KOPT-K1 (cell line): ENCODE results near the gene RNASEH2A.

Source experiments
- H3K27ac ChIP-seq: fragments of 200-600 bp; sonication (generic); 2 replicates; pipeline ENCODE4 v1.5.1; 2016; ENCODE audit warnings: antibody characterized with exemption, mild to moderate bottlenecking, low read depth, low read length; ENCODE audit not compliant: poor library complexity, severe bottlenecking
- H3K36me3 ChIP-seq: fragments of 200-600 bp; sonication (generic); 2 replicates; pipeline ENCODE4 v1.5.1; 2017; ENCODE audit warnings: antibody characterized with exemption, mild to moderate bottlenecking, low read length, moderate library complexity; ENCODE audit not compliant: insufficient read depth
- H3K9me3 ChIP-seq: fragments of 200-600 bp; sonication (generic); 2 replicates; pipeline ENCODE4 v1.5.1; 2017; ENCODE audit warnings: antibody characterized with exemption, low read length, mild to moderate bottlenecking; ENCODE audit not compliant: insufficient read depth, poor library complexity, severe bottlenecking

RNASEH2A gene

DNA sequence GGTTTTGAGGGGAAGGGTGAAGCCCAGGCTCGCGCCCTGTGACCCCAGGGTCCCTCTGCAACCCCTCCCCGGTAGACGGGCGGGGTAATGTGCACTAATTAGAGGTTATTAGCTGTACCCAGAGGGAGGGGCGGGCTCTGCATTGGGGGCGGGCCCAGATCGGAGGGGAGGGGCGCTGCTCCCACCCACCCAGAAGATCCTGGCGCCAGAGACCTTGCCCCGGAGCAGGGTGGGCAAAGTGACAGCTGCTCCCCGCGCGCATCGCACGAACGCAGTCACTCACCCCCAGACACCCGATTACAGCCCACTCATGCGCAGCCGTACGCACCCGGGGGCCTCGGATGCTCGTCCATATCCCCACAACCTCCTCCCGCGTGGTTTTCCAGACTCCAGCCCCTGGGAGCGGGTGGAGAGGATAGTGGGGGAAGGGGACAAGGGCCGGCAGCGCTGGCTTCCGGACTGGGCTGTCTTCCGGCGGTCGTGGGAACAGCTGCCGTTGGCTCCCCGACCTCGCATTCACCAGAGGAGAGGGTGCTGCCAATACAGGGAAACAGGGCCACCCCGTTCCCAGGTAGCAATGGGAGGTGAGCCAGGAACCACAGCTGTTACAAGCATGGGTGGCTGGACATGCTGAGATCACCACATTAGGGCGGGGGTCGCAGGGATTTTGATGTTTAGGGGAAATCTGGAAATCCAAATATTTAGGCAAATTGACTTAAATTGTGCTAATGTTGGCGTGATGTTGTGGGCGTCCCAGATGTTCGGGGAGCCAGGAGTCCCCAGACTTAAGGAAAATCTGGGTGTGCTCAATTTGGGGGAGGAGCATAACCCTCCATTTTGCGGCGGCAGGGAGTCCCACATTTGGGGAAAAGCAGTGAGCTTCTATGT, 28.1 kb upstream of the RNASEH2A start:
- Histone ChIP-seq H3K36me3 (no peaks in the 10 kb centered on the region), H3K27ac (peak overlapping the region; percentile 82), H3K9me3 (no peaks in the 10 kb centered on the region)

DNA sequence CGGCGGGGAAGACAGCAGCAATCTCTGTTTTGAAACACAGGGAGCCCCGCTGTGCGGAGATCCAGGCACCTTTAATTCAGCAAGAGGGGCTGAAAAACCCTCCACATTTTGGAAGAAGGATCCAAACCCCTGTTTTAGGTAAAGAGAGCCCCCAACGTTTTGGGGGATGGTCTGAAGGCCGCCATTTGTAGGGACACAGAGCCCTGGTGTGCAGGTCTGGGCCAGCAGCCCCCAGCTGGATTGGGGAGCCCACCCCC, 27.6 kb upstream of the RNASEH2A start:
- Histone ChIP-seq H3K36me3 (no peaks in the 10 kb centered on the region), H3K27ac (peak overlapping the region; percentile 82), H3K9me3 (no peaks in the 10 kb centered on the region)

DNA sequence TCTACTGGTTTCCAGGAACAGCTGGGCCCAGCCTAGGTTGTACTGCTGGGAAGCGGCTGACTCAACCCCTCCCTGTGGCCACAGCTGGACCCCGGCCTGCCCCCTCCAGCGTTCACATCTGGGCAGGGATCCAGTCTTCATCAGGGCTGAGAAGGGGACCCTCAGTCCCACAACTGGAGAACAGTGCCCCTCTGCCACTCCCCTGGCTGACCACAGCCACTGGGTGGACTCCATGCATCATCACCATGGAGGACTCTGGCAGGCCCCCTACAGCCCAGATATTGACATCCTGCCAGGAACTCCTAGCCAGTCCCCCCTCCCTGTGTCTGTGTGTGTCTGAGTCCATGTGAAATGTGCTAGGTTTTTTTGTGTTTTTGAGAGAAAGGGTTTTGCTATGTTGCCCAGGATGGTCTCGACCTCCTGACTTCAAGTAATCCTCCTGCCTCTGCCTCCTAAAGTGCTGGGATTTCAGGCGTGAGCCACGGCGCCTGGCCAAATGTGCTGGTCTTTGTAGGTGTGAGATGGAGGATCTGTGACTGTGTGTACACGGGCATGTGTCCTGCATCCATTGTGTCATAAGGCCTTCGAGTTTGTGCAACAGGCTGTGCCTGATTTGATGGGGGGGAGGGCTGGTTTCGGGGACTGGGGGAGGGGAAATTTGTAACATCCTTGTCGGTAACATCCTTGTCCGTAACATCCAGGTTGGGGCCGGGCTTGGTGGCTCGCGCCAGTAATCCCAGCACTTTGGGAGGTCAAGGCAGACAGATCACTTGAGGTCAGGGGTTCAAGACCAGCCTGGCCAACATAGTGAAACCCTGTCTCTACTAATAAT, 27.0 kb upstream of the RNASEH2A start:
- H3K9me3 ChIP-seq: no peaks in the 10 kb centered on the region
- peak overlapping the region; percentile 82 for H3K27ac ChIP-seq
- H3K36me3 ChIP-seq: no peaks in the 10 kb centered on the region

DNA sequence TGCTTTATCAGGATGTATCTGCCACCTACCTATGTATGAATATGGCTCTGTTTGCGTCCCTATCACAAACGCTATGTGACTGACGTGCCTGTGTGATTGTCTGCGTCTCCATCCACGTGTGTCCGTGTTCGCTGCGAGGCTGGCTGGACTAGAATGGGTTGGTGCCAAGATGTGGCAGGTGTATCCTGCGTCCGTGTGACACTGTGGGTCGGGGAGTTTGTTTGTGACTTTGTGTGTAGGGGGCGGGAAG, 24.3 kb upstream of the RNASEH2A start:
- Histone ChIP-seq H3K36me3 (no peaks in the 10 kb centered on the region), H3K9me3 (no peaks in the 10 kb centered on the region), H3K27ac (peak overlapping the region; percentile 99)

DNA sequence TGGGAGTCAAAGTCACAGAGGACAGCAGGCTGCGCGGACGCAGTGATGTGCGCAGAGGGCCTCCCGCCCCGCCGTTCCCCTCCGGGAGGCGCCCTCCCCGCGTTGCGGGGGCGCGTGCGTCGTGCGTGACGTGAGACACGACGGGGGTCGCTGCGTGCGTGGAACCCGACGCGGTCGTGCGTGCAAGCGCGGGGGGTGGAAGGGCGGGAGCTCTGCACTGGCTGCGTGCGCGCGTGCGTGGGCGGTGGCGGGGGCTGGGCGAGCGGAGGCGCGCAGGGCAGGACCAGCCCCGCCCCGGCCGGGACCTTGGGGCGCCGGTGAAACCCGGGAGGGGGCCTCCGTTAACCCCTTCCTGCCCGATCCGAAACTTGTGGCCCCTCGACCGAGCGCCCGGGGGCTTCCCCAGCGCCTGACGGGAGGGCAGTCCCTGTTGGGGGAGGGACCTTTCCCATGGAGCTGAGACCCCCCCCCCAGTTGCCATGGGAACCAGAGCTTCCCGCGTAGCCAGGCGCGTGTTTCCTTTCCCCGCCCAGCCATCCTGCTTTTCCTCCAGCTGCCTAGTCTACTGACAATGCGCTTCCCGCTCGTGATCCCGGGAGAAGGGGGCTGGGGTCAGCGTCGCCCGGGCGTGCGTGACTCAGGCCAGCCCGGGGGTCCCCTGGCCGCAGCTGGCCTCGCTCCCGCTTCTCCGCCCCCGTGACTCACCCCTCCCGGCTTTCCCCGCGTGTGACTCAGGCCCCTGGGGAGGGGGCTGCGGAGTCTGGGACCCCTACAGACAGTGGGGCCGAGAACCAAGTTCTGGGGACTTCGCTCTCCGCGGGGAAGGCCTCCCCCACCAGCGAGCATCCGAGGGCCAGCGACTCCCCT, 23.7 kb upstream of the RNASEH2A start:
- H3K9me3 ChIP-seq: no peaks in the 10 kb centered on the region
- H3K27ac ChIP-seq: peak overlapping the region; percentile 99
- no peaks in the 10 kb centered on the region for H3K36me3 ChIP-seq

DNA sequence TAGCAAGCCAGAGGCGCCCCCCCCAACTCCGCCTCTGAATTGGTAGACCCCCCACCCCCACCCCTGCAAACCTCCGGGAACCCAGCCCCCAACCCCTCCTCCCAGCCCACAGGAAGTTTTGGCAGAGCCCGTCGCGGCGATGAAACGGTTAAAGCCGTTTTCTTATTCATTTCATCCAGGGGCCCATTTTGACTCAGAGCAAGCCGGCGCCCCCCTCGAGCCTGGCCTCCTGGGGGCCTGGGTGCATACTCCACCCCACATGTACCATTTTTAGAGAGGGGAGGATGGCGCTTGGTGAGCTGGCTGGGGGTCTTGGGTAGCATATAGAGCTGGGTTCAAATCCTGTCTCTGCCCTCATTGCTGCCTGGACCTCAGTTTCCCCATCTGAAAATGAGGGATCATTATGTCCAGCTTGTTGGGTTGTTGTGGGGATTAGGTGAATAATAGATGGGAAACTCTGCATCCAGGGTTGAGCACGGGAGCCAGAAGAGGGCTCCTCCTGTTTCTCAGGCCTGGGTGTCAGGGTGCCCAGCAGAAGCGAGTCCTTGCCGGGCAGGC, 23.0 kb upstream of the RNASEH2A start:
- Histone ChIP-seq H3K36me3 (no peaks in the 10 kb centered on the region), H3K9me3 (no peaks in the 10 kb centered on the region), H3K27ac (peak overlapping the region; percentile 99)

DNA sequence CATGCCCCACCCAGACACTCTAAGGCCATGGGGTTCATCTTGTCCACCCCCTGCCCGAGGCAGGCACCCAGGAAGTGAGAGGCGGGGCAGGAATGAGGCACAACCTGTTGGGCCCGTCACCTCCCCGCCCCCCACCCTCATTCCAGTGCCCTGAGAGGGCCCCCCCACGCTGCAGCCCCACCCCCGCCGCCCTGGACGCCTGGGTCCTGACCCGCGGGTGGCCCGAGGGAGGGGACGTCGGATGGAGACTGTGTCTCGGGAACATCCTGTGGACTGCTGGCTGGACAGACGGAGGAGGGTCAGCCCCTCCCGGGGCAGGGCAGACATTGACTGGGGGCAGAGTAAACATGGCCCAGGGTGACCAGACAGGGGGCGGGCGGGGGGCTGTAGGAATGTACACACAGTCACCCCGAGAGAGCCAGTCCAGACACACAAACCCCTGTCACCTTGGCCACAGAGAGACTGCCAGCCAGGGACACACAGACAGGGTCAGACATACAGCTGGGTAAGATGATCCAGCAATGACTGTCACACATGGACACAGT, 22.5 kb upstream of the RNASEH2A start:
- Histone ChIP-seq H3K27ac (peak overlapping the region; percentile 99), H3K9me3 (no peaks in the 10 kb centered on the region), H3K36me3 (no peaks in the 10 kb centered on the region)

DNA sequence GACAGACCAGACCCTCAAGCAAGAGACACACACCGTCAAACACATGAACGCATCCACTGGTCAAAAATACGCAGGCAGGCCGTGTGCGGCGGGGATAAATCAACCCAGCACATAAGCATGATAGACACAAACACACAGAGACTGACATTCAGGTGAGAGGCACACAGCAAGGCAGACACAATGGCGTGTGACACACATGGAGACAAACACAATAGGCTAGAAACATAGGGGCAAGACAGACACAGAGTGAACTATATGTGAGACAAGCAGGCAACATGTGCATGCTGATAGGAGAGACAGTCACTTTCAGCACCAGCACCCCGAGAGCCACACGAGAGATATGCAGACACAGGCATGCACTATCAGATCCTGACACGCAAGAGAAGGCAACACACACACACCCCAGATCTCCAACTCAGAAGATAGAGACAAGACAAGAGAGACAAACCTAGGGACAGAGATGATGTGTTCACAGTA, 22.0 kb upstream of the RNASEH2A start:
- H3K27ac ChIP-seq: peak overlapping the region; percentile 99
- no peaks in the 10 kb centered on the region for H3K36me3 ChIP-seq
- H3K9me3 ChIP-seq: no peaks in the 10 kb centered on the region

DNA sequence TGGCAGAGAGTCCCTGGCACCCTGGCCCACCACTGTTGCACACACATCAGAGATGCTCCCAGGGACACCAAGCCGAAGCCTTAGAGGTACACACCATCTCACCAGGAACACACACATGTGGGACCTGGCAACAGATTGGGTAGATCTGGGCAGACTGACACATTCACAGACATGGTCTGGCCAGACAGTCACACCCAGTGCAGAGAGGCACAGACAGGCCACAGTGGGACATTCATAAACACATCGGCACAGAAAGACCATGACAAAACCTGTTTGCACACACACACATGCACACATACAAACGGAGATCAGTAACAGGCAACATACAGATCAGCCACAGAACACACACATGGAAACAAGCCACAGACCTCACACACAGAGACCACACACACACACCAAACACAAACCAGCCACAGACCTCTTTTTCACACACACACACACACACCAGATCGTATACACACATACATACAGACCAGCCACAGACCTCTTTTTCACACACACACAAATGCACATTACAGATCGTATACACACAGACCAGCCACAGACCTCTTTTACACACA, 21.4 kb upstream of the RNASEH2A start:
- Histone ChIP-seq H3K36me3 (no peaks in the 10 kb centered on the region), H3K27ac (peak overlapping the region; percentile 99), H3K9me3 (no peaks in the 10 kb centered on the region)

DNA sequence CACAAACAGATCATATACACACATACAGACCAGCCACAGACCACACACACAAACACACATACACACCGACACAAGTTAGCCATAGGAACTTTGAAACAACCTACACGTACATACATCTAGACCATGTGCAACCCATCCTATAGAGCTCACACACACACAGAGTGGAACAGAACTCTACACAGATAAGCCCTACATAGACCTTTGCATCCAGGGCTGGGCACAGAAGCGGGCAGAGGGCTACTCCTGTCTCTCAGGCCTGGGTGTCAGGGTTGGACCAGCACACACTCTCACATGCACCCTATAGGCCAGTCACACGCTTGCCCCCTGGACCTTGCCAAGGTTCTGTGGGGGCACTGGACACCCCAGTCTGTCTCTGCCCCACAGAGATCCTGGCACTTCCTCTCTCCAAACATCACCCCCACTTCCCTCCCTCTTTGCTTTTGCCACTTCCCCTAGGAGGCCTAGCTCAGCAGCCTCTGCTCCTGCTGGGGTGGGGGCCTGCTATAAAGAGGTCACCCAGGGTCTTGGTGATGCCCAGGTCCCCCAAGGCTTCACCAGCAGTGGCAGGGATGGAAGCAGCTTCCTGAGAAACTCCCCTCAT, 20.9 kb upstream of the RNASEH2A start:
- peak overlapping the region; percentile 99 for H3K27ac ChIP-seq
- no peaks in the 10 kb centered on the region for H3K36me3 ChIP-seq
- H3K9me3 ChIP-seq: no peaks in the 10 kb centered on the region

DNA sequence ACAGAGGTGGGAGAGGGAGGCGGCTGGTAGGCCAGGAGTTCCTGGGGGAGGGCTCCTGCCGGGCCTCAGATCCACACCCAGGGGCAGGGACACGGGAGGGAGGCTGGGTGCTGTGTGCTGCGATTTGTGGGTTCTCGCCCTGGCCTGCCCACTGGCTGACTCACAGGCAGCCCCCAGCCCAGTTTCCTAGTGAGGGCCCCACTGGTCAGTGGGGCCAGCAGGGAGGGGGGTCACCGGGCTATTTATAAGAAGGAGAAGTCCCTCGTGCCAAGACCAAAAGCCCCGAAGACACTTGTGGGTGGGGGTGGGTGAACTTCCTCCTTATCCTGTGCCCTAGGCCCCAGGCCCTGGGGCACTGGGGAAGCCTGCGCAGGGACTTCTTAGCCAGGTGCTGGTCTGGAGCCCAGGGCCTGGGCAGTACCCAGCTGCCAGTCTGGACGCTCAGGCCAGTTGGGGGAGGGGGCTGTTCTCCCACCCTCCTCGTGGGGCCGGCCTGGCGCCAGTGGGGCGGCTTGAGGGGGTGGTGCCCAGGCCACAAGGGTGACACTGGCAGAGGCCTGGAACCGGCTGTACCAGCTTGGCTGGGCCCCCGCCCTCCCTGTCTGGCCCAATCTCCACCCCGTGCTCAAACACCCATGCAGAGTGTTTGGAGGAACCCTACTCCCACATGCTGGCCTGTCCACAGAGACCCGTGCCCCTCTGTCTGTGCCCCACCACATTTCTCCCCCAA, 20.1 kb upstream of the RNASEH2A start:
- Histone ChIP-seq H3K36me3 (no peaks in the 10 kb centered on the region), H3K9me3 (no peaks in the 10 kb centered on the region), H3K27ac (peak overlapping the region; percentile 99)

DNA sequence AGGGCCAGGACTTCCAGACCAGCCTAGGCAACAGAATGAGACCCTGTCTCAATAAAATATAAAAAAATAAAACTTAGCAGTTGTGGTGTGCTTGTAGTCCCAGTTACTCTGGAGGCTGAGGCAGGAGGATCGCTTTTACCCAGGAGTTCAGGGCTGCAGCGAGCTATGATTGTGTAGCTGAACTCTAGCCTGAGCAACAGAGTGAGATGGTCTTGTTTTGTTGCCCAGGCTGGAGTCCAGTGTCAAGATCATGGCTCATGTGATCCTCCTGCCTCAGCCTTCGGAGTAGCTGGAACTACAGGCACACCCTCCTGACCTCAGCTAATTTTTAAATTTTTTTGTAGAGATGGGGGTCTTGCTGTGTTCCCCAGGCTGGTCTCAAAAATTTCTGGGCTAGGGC, 19.4 kb upstream of the RNASEH2A start:
- no peaks in the 10 kb centered on the region for H3K9me3 ChIP-seq
- H3K27ac ChIP-seq: peak overlapping the region; percentile 99
- no peaks in the 10 kb centered on the region for H3K36me3 ChIP-seq

DNA sequence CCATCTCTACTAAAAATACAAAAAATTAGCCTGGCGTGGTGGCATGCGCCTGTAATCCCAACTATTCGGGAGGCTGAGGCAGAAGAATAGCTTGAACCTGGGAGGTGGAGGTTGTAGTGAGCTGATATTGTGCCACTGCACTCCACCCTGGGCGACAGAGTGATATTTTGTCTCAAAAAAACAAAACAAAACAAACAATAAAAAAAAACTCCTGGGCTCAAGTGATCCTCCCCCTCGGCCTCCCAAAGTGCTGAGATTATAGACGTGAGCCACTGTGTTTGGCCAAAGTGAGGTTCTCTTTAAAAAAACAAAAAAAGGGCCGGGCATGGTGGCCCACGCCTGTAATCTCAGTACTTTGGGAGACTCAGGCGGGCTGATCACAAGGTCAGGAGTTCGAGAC, 18.9 kb upstream of the RNASEH2A start:
- no peak overlapping the region for H3K27ac ChIP-seq
- H3K9me3 ChIP-seq: no peaks in the 10 kb centered on the region
- H3K36me3 ChIP-seq: no peaks in the 10 kb centered on the region
